H9 (cell line): ENCODE results near the gene WDR54. TPM values are rescaled to one million over a fixed set of nuclear protein-coding genes. Genes with fewer than 3 reads are reported as not detected.

Experiments used
- DNase-seq: peaks from one replicate; pipeline ENCODE4 v3.0.0-alpha.2; 2017
- H2AFZ ChIP-seq: one replicate; pipeline ENCODE4 v1.6.1; 2013; ENCODE audit warnings: mild to moderate bottlenecking, low read length, control low read depth, moderate library complexity
- H2AK5ac ChIP-seq: 2 replicates; pipeline ENCODE4 v1.6.1; 2013; ENCODE audit warnings: low read length, control low read depth, mixed read lengths; ENCODE audit not compliant: insufficient read length
- H2BK120ac ChIP-seq: one replicate; pipeline ENCODE4 v1.6.1; 2013; ENCODE audit warnings: low read depth, mild to moderate bottlenecking, low read length, control low read depth, inconsistent platforms; ENCODE audit not compliant: poor library complexity, severe bottlenecking
- H2BK12ac ChIP-seq: 2 replicates; pipeline ENCODE4 v1.6.1; 2013; ENCODE audit warnings: low read length, control low read depth, mixed read lengths, low read depth; ENCODE audit not compliant: insufficient read length
- H2BK15ac ChIP-seq: 2 replicates; pipeline ENCODE4 v1.6.1; 2013; ENCODE audit warnings: low read depth, low read length, control low read depth
- H2BK20ac ChIP-seq: one replicate; pipeline ENCODE4 v1.6.1; 2013; ENCODE audit warnings: low read depth, mild to moderate bottlenecking, low read length, control low read depth, inconsistent platforms; ENCODE audit not compliant: poor library complexity, severe bottlenecking
- H2BK5ac ChIP-seq: 2 replicates; pipeline ENCODE4 v1.6.1; 2013; ENCODE audit warnings: low read length, control low read depth, mixed read lengths; ENCODE audit not compliant: insufficient read length
- H3K14ac ChIP-seq: 2 replicates; pipeline ENCODE4 v1.6.1; 2013; ENCODE audit warnings: low read length, control low read depth; ENCODE audit not compliant: insufficient read depth
- H3K18ac ChIP-seq: 2 replicates; pipeline ENCODE4 v1.6.1; 2013; ENCODE audit warnings: low read depth, mild to moderate bottlenecking, mixed read lengths, low read length, control low read depth; ENCODE audit not compliant: insufficient read length
- H3K23ac ChIP-seq: 2 replicates; pipeline ENCODE4 v1.6.1; 2013; ENCODE audit warnings: low read length, control low read depth, mixed read lengths, low read depth; ENCODE audit not compliant: insufficient read length
- H3K23me2 ChIP-seq: 2 replicates; pipeline ENCODE4 v1.6.1; 2013; ENCODE audit warnings: low read depth, mild to moderate bottlenecking, mixed read lengths, low read length, control low read depth; ENCODE audit not compliant: insufficient read length, poor library complexity, severe bottlenecking
- H3K27ac ChIP-seq: 2 replicates; pipeline ENCODE4 v1.5.1; 2013; ENCODE audit warnings: low read length, control low read depth, mixed read lengths, low read depth; ENCODE audit not compliant: insufficient read length
- H3K27me3 ChIP-seq: 2 replicates; pipeline ENCODE4 v1.6.1; 2013; ENCODE audit warnings: low read length, control low read depth, inconsistent platforms; ENCODE audit not compliant: insufficient read depth
- H3K4ac ChIP-seq: 2 replicates; pipeline ENCODE4 v1.6.1; 2013; ENCODE audit warnings: low read depth, mild to moderate bottlenecking, control low read depth, inconsistent platforms, low read length, moderate library complexity
- H3K4me1 ChIP-seq: 2 replicates; pipeline ENCODE4 v1.6.1; 2013; ENCODE audit warnings: low read length, control low read depth, inconsistent platforms; ENCODE audit not compliant: insufficient read depth
- H3K4me2 ChIP-seq: 2 replicates; pipeline ENCODE4 v1.6.1; 2013; ENCODE audit warnings: low read length, control low read depth, mixed read lengths; ENCODE audit not compliant: insufficient read length, insufficient read depth
- H3K56ac ChIP-seq: 2 replicates; pipeline ENCODE4 v1.6.1; 2013; ENCODE audit warnings: low read depth, mild to moderate bottlenecking, mixed read lengths, low read length, control low read depth; ENCODE audit not compliant: insufficient read length
- H3K79me1 ChIP-seq: 2 replicates; pipeline ENCODE4 v1.6.1; 2013; ENCODE audit warnings: low read depth, mild to moderate bottlenecking, moderate library complexity, low read length, control low read depth, inconsistent platforms; ENCODE audit not compliant: insufficient read depth, poor library complexity, severe bottlenecking
- H3K79me2 ChIP-seq: 2 replicates; pipeline ENCODE4 v1.6.1; 2013; ENCODE audit warnings: low read length, control low read depth, inconsistent platforms; ENCODE audit not compliant: insufficient read depth
- H3K9ac ChIP-seq: 2 replicates; pipeline ENCODE4 v1.6.1; 2013; ENCODE audit warnings: low read length, control low read depth, mixed read lengths; ENCODE audit not compliant: insufficient read length; ENCODE audit errors: extremely low read depth
- H3K9me3 ChIP-seq: one replicate; pipeline ENCODE4 v1.6.1; 2013; ENCODE audit warnings: low read depth, low read length, inconsistent platforms; ENCODE audit not compliant: control insufficient read depth
- H3T11ph ChIP-seq: one replicate; pipeline ENCODE4 v1.6.1; 2013; ENCODE audit warnings: mild to moderate bottlenecking, low read length, control low read depth, inconsistent platforms
- H4K20me1 ChIP-seq: one replicate; pipeline ENCODE4 v1.6.1; 2013; ENCODE audit not compliant: control insufficient read depth, insufficient read length, insufficient read depth
- H4K5ac ChIP-seq: 2 replicates; pipeline ENCODE4 v1.6.1; 2013; ENCODE audit warnings: low read depth, mild to moderate bottlenecking, mixed read lengths, low read length, control low read depth; ENCODE audit not compliant: insufficient read length
- H4K8ac ChIP-seq: replicated peaks from 2 replicates; pipeline ENCODE4 v1.6.1; 2013; ENCODE audit warnings: low read length, control low read depth, mixed read lengths, low read depth; ENCODE audit not compliant: insufficient read length
- H4K91ac ChIP-seq: 2 replicates; pipeline ENCODE4 v1.6.1; 2013; ENCODE audit warnings: low read depth, mild to moderate bottlenecking, moderate library complexity, mixed read lengths, low read length, control low read depth; ENCODE audit not compliant: insufficient read length
- H3K27ac Mint-ChIP-seq, 3 experiments: 2 replicates in 2 of 3; 3 replicates in 1 of 3; pipeline ENCODE4 v1.8.0; 2020 to 2021; ENCODE audit warnings: mixed read lengths in 3 of 3, mild to moderate bottlenecking in 1 of 3, moderate library complexity in 1 of 3
- H3K27me3 Mint-ChIP-seq: 2 replicates; pipeline ENCODE4 v1.8.0; 2021; ENCODE audit warnings: low read depth, mild to moderate bottlenecking, moderate library complexity, mixed read lengths
- H3K36me3 Mint-ChIP-seq, 3 experiments: 2 replicates in 2 of 3; 3 replicates in 1 of 3; pipeline ENCODE4 v1.8.0; 2020 to 2021; ENCODE audit warnings: low read depth in 3 of 3, mixed read lengths in 3 of 3; ENCODE audit not compliant: insufficient read depth in 1 of 3
- H3K4me1 Mint-ChIP-seq, 2 experiments: 2 replicates each; pipeline ENCODE4 v1.8.0; 2020; ENCODE audit warnings: mixed read lengths in 2 of 2
- H3K4me3 Mint-ChIP-seq, 2 experiments: 2 replicates in 1 of 2; 3 replicates in 1 of 2; pipeline ENCODE4 v1.8.0; 2020 to 2021; ENCODE audit warnings: mild to moderate bottlenecking in 2 of 2, mixed read lengths in 2 of 2, moderate library complexity in 1 of 2
- H3K9me3 Mint-ChIP-seq, 2 experiments: 2 replicates in 1 of 2; 3 replicates in 1 of 2; pipeline ENCODE4 v1.8.0; 2020; ENCODE audit warnings: mild to moderate bottlenecking in 2 of 2, mixed read lengths in 2 of 2, moderate library complexity in 1 of 2
- WGBS: extraction: QIAGEN DNeasy Blood & Tissue Kit; methylation state at CpG from one replicate; pipeline ENCODE4 v1.1.7; 2013; ENCODE audit warnings: missing lambda C conversion rate, low lambda C conversion rate, mixed read lengths; ENCODE audit not compliant: insufficient read length; ENCODE audit errors: extremely low coverage; 5-methylcytosine and 5-hydroxymethylcytosine counted together
- total RNA-seq: library from RNA; stranded (reverse); gene quantifications from 2 replicates; pipeline ENCODE4 v1.2.1, GENCODE V29; 2021
- TF ChIP-seq, protein P1 (sequence below): fragments of 200-600 bp; sonication (generic); conservative IDR thresholded peaks from 3 replicates; pipeline ENCODE4 v1.8.0; 2021; ENCODE audit warnings: antibody characterized with exemption, mild to moderate bottlenecking

Gene WDR54
- total RNA-seq, 1 experiment from 2014 or later = 66.4 TPM

DNA sequence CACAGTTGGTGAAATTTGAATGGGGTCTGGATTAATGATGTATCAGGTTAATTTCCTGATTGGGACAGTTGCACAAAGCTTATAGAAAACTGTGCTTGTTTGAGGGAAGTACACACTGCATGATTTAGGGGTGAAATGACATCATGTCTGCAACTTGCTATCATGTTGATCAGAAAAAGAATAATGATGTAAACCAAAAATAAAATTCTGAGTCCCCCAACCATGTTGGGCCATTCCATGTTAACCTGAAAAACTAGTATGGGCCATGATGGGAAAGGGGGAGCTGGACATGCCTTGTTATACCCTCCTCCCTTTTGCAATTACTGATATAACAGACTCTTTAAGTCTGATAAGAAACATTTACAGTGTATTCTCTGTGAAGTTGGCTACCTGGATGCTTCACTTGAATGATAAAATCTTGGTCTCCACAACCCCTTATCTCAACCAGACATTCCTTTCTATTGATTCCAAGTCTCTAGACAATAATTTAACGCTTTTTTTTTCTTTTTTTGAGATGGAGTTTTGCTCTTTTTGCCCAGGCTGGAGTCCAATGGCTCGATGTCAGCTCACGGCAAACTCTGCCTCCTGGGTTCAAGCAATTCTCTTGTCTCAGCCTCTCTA lies 29.1 kb downstream of the WDR54 start:
- Histone ChIP-seq H3K27ac (no peak overlapping the region), H3K56ac (no peak overlapping the region), H3K79me2 (no peaks in the 10 kb centered on the region), H2BK12ac (no peak overlapping the region), H3K79me1 (no peaks in the 10 kb centered on the region), H3K23me2 (peaks cover 5% of the 10 kb centered on the region), H3K9me3 (no peaks in the 10 kb centered on the region), H3K18ac (no peak overlapping the region), H2AK5ac (no peak overlapping the region), H4K20me1 (no peaks in the 10 kb centered on the region), H2BK5ac (no peak overlapping the region), H2AFZ (no peak overlapping the region), H4K91ac (no peak overlapping the region), H3K27me3 (no peaks in the 10 kb centered on the region), H3K9ac (no peak overlapping the region), H3K23ac (no peak overlapping the region), H4K8ac (no peak overlapping the region), H3K4me2 (no peak overlapping the region), H3K4ac (no peak overlapping the region), H3K4me1 (no peaks in the 10 kb centered on the region), H2BK15ac (no peak overlapping the region), H3T11ph (no peak overlapping the region), H2BK120ac (no peak overlapping the region), H3K14ac (no peak overlapping the region), H4K5ac (no peak overlapping the region), H2BK20ac (no peak overlapping the region)
- no peaks in the 10 kb centered on the region for H3K9me3 Mint-ChIP-seq
- H3K4me3 Mint-ChIP-seq = no peak overlapping the region; a peak in 1 of 5 replicates
- no CpG with 5 or more reads among the region's 3 CpGs for WGBS
- H3K36me3 Mint-ChIP-seq = no peaks in the 10 kb centered on the region
- H3K4me1 Mint-ChIP-seq = peaks cover 8 to 13% of the 10 kb centered on the region in 2 experiments
- H3K27me3 Mint-ChIP-seq = peaks cover 5% of the 10 kb centered on the region
- no peak for DNase-seq
- TF ChIP-seq, protein P1, sequence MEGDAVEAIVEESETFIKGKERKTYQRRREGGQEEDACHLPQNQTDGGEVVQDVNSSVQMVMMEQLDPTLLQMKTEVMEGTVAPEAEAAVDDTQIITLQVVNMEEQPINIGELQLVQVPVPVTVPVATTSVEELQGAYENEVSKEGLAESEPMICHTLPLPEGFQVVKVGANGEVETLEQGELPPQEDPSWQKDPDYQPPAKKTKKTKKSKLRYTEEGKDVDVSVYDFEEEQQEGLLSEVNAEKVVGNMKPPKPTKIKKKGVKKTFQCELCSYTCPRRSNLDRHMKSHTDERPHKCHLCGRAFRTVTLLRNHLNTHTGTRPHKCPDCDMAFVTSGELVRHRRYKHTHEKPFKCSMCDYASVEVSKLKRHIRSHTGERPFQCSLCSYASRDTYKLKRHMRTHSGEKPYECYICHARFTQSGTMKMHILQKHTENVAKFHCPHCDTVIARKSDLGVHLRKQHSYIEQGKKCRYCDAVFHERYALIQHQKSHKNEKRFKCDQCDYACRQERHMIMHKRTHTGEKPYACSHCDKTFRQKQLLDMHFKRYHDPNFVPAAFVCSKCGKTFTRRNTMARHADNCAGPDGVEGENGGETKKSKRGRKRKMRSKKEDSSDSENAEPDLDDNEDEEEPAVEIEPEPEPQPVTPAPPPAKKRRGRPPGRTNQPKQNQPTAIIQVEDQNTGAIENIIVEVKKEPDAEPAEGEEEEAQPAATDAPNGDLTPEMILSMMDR = no peak
- H3K27ac Mint-ChIP-seq = no peak overlapping the region; a peak in 1 of 7 replicates
